GM10248 (cell line): ENCODE data around the gene DNAAF5.

ENCODE experiments used
- CTCF ChIA-PET: fragments of 300-600 bp; sonication (Branson Sonifier 250); formaldehyde crosslinking; extraction: SDS; loops from one replicate; lab custom pipeline; 2021; ENCODE audit warnings: antibody characterized with exemption; lab: Yijun Ruan, JAX
- POLR2A ChIA-PET: fragments of 350-650 bp; sonication (Branson Sonifier 250); formaldehyde crosslinking; extraction: SDS; loops from one replicate; lab custom pipeline; 2020; ENCODE audit warnings: antibody characterized with exemption; lab: Yijun Ruan, JAX
- DNase-seq: peaks from one replicate; pipeline ENCODE4 v3.0.0; 2012; ENCODE audit errors: extremely low spot score
- TF ChIP-seq, protein P1 (sequence below): IDR thresholded peaks from 2 replicates; pipeline ENCODE4 v1.5.1; 2012; ENCODE audit warnings: mild to moderate bottlenecking, low read depth; ENCODE audit errors: extremely low read depth, missing control alignments, control extremely low read depth

Gene DNAAF5

DNA sequence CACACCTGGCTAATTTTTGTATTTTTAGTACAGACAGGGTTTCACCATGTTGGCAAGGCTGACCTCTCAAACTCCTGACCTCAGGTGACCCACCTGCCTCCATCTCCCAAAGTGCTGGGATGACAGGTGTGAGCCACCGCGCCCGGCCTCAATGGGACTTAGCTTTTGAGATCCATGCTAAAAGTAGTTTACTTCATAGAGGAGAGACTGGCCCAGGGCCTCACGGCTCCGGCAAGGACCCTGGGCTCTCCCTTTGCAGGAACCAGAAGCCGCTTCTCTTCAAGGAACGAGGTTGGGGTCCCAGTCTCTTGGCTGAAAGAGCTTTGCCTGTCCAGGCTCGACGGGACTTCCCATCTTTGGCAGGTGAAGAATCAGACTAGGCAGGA lies 30.1 kb upstream of the DNAAF5 start:
- TF ChIP-seq, protein P1, sequence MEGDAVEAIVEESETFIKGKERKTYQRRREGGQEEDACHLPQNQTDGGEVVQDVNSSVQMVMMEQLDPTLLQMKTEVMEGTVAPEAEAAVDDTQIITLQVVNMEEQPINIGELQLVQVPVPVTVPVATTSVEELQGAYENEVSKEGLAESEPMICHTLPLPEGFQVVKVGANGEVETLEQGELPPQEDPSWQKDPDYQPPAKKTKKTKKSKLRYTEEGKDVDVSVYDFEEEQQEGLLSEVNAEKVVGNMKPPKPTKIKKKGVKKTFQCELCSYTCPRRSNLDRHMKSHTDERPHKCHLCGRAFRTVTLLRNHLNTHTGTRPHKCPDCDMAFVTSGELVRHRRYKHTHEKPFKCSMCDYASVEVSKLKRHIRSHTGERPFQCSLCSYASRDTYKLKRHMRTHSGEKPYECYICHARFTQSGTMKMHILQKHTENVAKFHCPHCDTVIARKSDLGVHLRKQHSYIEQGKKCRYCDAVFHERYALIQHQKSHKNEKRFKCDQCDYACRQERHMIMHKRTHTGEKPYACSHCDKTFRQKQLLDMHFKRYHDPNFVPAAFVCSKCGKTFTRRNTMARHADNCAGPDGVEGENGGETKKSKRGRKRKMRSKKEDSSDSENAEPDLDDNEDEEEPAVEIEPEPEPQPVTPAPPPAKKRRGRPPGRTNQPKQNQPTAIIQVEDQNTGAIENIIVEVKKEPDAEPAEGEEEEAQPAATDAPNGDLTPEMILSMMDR = no peak
- POLR2A ChIA-PET = no interaction called here
- CTCF ChIA-PET = interaction anchor here (1.0 kb wide), 1 partner anchor 20 kb away, joined by 3 read pairs; no protein-coding TSS in a partner anchor

GRCh38 chr7:696812-697551 lies 29.5 kb upstream of the DNAAF5 start:
- ChIA-PET POLR2A (no interaction called here), CTCF (interaction anchor here (1.0 kb wide), 1 partner anchor 19 kb away, joined by 3 read pairs; no protein-coding TSS in a partner anchor)
- TF ChIP-seq, protein P1 = no peak
- no peak for DNase-seq

More for the DNA sequence above, 30.1 kb upstream of the DNAAF5 start:
- no peak for DNase-seq

GRCh38 chr7:698515-699475 lies 27.7 kb upstream of the DNAAF5 start:
- TF ChIP-seq, protein P1 = no peak
- ChIA-PET POLR2A (no interaction called here), CTCF (no interaction called here)
- DNase-seq = no peak

GRCh38 chr7:699476-700170 lies 26.9 kb upstream of the DNAAF5 start:
- CTCF ChIA-PET = no interaction called here
- POLR2A ChIA-PET = no interaction called here
- no peak for DNase-seq
- TF ChIP-seq, protein P1 = no peak

DNA sequence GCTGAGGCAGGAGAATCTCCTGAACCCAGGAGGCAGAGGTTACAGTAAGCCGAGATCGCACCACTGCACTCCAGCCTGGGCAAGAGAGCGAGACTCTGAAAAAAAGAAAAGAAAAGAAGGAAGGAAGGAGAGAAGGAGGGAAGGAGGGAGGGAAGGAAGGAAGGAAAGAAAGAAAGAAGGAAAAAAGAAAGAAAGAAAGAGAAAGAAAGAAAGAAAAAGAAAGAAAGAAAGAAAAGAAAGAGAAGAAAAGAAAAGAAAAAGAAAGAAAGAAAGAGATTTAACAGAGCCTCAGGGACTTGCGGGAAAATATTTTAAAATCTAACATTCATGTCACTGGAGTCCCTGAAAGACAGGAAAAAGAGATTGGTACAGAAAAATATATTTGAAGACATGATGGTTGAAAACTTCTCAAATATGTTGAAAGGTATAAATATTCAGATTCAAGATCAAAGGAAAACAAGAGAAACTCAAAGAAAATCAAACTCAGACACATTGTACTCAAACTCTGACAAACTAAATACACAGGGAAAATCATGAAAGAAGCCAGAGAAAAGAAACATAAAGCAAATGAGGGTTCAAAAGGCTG lies 25.3 kb upstream of the DNAAF5 start:
- TF ChIP-seq, protein P1 = no peak
- ChIA-PET POLR2A (no interaction called here), CTCF (no interaction called here)
- DNase-seq = no peak

DNA sequence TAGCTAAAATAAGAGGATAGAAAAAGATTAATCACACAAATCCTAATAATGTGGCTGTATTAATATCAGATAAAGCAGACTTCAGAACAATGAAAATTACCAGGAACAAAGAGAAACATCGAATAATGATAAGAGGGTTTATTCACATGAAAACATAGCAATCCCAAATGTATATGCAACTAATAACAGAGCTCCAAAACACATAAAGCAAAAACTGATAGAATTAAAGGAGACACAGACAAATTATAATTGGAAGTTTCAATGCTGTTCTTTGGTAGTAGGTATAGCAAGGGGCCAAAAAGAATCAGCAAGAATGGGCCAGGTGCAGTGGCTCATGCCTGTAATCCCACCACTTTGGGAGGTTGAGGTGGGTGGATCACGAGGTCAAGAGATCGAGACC lies 23.4 kb upstream of the DNAAF5 start:
- TF ChIP-seq, protein P1 = no peak
- ChIA-PET CTCF (no interaction called here), POLR2A (no interaction called here)
- no peak for DNase-seq
